Measurements from ENCODE around the gene EIF6. TPM values are rescaled to one million over a fixed set of nuclear protein-coding genes. Genes with fewer than 3 reads are reported as not detected.

The EIF6 gene
- total and polyA plus RNA-seq, 9 of the 15 experiments (the other 6 are each of a cell fraction or from before 2014, with no cell fraction given): 165 to 832 (median 229) TPM

GRCh38 chr20:35311409-35311808, 26.8 kb upstream of the EIF6 start (continued):
- TF ChIP-seq ZNF57 (CRISPR knock-in tag; IDR thresholded peaks at IDR 0.05): no peak

DNA sequence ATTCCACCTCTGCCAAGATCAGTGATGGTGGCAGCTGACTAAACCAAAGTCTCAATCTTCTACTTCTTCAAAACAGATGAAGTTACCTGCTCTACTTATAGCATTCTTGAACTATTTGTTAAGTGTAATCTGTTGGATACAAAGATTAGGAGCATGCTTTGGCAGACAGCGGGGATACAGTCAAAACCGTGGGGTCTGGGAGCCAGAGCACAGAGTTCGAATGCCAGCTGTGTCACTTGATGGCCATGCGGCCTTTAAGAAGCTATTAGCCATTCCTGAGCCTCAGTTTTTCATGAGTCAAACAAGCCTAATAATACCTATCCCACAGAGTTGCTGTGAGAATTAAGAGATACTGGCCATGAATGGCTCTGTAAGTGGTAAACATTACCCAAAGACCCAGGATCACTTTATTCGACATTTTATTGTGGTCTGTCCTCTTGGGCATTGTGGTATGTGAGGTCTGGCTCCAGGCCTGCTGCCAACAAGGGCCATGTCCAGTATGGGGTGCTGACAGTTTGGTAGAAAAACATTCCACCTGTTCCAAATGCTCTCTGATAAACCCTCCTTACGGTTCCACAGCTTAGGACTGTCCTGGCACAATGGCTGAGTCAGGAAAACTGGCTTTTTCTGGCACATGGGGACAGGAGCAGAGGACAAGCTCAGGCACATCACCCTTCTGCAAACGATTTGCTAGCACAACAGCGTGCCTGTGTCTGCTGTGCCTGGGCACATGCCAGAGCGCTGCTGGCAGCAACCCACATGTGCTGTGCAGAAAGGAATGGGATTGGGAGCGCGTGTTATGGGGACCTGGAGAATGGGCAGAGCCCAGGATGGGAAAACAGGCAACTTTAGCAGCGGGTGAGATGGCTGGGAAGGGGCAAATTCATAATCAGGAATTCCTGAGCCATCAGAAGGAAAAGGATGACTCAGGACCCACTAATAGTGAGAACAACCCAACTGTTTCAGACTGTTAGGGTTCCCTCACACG, 23.4 kb upstream of the EIF6 start:
- ChIA-PET CTCF (ENCODE audit: low intra/inter-chr PET ratio) (interaction anchor here (0.8 to 1.0 kb wide), 2 partner anchors 140 to 162 kb away, joined by 3 to 4 read pairs; no protein-coding TSS in a partner anchor), POLR2A (interaction anchor here (1.3 kb wide), 1 partner anchor 17 kb away, joined by 3 read pairs; no protein-coding TSS in a partner anchor)
- intact Hi-C loops (cut with micrococcal nuclease) (loop anchor here (1.0 kb wide), 1 partner anchor 131 kb away; no protein-coding TSS in a partner anchor), in situ Hi-C loops (cut with MboI) (loop anchor here (25.0 kb wide), 1 partner anchor 129 kb away; the partner anchor contains the start of gene GDF5)
- H3K4me2 ChIP-seq (ENCODE audit: insufficient read depth, low read length): no peak overlapping the region
- peaks cover 17 to 33% of the 10 kb centered on the region in 2 experiments; a peak in 4 of 5 replicates for H3K4me1 ChIP-seq (replicated peaks in 1 of 2; ENCODE audit: control insufficient read depth in 2 of 2, insufficient read depth in 2 of 2, low read length in 2 of 2)
- no peak for FAIRE-seq
- no peaks in the 10 kb centered on the region for H3K27me3 ChIP-seq (ENCODE audit: control insufficient read depth in 2 of 2, insufficient read depth in 2 of 2, low read length in 2 of 2)
- H3K9me3 ChIP-seq (replicated peaks; ENCODE audit: control insufficient read depth, insufficient read depth, low read depth, low read length): no peaks in the 10 kb centered on the region
- no peaks in the 10 kb centered on the region for H3K79me2 ChIP-seq (ENCODE audit: control insufficient read depth, insufficient read depth, low read length)
- no peak overlapping the region for H3K4me3 ChIP-seq
- peak overlapping the region in 1 of 2 experiments; percentile 37; a peak in 1 of 4 replicates for H3K9ac ChIP-seq (ENCODE audit: insufficient read depth in 1 of 2, low read depth in 2 of 2, low read length in 2 of 2)
- no peak for DNase-seq (ENCODE audit: extremely low read depth in 1 of 4, low spot score in 3 of 4)
- no peaks in the 10 kb centered on the region for H3K9me1 ChIP-seq (ENCODE audit: control insufficient read depth, insufficient read depth, low read length)
- BruUV-seq (replicated peaks): no TSS peak
- H2AFZ ChIP-seq (ENCODE audit: low read depth, low read length): no peak overlapping the region
- peaks cover 24% of the 10 kb centered on the region; the same call in 2 of the 3 replicates for H3K36me3 ChIP-seq (ENCODE audit: control insufficient read depth, insufficient read depth, low read length)
- H3K27ac ChIP-seq (ENCODE audit: extremely low read depth, low read depth, low read length): no peak overlapping the region
- ATAC-seq: no peak
- no peaks in the 10 kb centered on the region for H4K20me1 ChIP-seq (replicated peaks; ENCODE audit: control insufficient read depth, insufficient read depth, low read length)
- WGBS (ENCODE audit: insufficient coverage, low coverage, missing lambda C conversion rate): 81% methylated on average over 13 of the region's 13 CpGs
- TF ChIP-seq ID3 (CRISPR knock-in tag; IDR thresholded peaks at IDR 0.05) (no peak), ID3 (tag; IDR thresholded peaks at IDR 0.05) (no peak), NONO (IDR thresholded peaks at IDR 0.05; ENCODE audit: low read depth in 2 of 2, low read length in 1 of 2) (no peak), CREB3 (tag; conservative IDR thresholded peaks at IDR 0.05; ENCODE audit: low read depth) (no peak), STAT5B (CRISPR knock-in tag; IDR thresholded peaks at IDR 0.05) (no peak), SNIP1 (IDR thresholded peaks at IDR 0.05; ENCODE audit: low read depth) (no peak), FOXJ2 (tag; IDR thresholded peaks at IDR 0.05) (no peak), KLF10 (CRISPR knock-in tag; IDR thresholded peaks at IDR 0.05) (no peak), FIP1L1 (IDR thresholded peaks at IDR 0.05; ENCODE audit: low read depth, low read length, poor library complexity, severe bottlenecking) (no peak), SMAD3 (CRISPR knock-in tag; conservative IDR thresholded peaks at IDR 0.05) (no peak), HSF4 (CRISPR knock-in tag; IDR thresholded peaks at IDR 0.05; ENCODE audit: borderline replicate concordance) (no peak)
- TF ChIP-seq, protein P1, sequence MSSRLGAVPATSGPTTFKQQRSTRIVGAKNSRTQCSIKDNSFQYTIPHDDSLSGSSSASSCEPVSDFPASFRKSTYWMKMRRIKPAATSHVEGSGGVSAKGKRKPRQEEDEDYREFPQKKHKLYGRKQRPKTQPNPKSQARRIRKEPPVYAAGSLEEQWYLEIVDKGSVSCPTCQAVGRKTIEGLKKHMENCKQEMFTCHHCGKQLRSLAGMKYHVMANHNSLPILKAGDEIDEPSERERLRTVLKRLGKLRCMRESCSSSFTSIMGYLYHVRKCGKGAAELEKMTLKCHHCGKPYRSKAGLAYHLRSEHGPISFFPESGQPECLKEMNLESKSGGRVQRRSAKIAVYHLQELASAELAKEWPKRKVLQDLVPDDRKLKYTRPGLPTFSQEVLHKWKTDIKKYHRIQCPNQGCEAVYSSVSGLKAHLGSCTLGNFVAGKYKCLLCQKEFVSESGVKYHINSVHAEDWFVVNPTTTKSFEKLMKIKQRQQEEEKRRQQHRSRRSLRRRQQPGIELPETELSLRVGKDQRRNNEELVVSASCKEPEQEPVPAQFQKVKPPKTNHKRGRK (tag; IDR thresholded peaks at IDR 0.05): no peak
- TF ChIP-seq, protein P2, sequence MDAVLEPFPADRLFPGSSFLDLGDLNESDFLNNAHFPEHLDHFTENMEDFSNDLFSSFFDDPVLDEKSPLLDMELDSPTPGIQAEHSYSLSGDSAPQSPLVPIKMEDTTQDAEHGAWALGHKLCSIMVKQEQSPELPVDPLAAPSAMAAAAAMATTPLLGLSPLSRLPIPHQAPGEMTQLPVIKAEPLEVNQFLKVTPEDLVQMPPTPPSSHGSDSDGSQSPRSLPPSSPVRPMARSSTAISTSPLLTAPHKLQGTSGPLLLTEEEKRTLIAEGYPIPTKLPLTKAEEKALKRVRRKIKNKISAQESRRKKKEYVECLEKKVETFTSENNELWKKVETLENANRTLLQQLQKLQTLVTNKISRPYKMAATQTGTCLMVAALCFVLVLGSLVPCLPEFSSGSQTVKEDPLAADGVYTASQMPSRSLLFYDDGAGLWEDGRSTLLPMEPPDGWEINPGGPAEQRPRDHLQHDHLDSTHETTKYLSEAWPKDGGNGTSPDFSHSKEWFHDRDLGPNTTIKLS (IDR thresholded peaks at IDR 0.05; ENCODE audit: borderline replicate concordance, low read depth): no peak

Measured in K562 (cell line).